BLaER1 (cell line): ENCODE results near the gene FAM72A.
A peak's percentile ranks its signal among the peaks of the same experiment; 100 is the strongest.
"Not testable (repeated sequence)": the region's sequence is repeated elsewhere in the genome, so short reads cannot be mapped to it uniquely, and the experiment has no call there.

ENCODE experiments used
- H3K27ac ChIP-seq: shearing (Covaris generic); formaldehyde crosslinking; 2 replicates; pipeline ENCODE4 v1.8.1; 2022
- H3K27me3 ChIP-seq: shearing (Covaris generic); formaldehyde crosslinking; 2 replicates; pipeline ENCODE4 v1.8.1; 2022
- H3K36me3 ChIP-seq: shearing (Covaris generic); formaldehyde crosslinking; 2 replicates; pipeline ENCODE4 v1.8.1; 2022
- H3K4me1 ChIP-seq: shearing (Covaris generic); formaldehyde crosslinking; 2 replicates; pipeline ENCODE4 v1.8.1; 2022
- H3K4me2 ChIP-seq: shearing (Covaris generic); formaldehyde crosslinking; 2 replicates; pipeline ENCODE4 v1.8.1; 2022
- H3K4me3 ChIP-seq: shearing (Covaris generic); formaldehyde crosslinking; 2 replicates; pipeline ENCODE4 v1.8.1; 2022
- H3K9ac ChIP-seq: shearing (Covaris generic); formaldehyde crosslinking; 2 replicates; pipeline ENCODE4 v1.8.1; 2022
- H3K9me3 ChIP-seq: shearing (Covaris generic); formaldehyde crosslinking; 2 replicates; pipeline ENCODE4 v1.8.1; 2022
- H4K20me1 ChIP-seq: shearing (Covaris generic); formaldehyde crosslinking; 2 replicates; pipeline ENCODE4 v1.8.1; 2022

The FAM72A gene

DNA sequence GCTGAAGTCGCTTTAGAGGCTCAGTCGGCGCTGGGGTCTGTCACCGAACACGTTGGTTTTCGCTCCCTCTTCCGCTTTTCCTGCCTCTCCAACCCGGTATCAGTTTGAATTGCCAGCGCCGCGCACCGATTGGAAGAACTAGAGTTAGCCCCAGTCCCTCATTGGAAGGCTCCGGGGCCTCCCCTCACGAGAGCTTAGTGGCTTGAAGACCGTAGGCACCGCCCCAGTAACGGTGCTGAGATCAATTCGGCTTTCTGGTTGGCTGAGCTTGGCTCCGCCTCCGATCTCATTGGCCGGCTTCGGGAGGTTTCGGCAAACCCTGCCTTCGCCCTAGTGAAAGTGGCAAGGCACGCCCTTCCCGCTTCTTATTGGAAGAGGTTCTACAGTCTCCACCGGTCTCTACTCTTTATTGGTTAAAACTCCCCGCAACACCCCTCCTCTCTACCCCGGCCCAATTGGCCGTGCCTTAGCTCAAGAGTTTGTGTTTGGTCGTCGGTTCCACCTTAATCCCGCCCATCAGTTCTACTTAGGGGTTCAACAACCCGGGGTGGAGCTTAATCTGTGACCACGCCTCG, at the start of gene FAM72A:
FAM72A (minus strand) TSS at position 51 of the 575 bp plus-strand sequence. CDS start 814 bp downstream, outside the sequence.
- peak within 1 kb of the TSS; percentile 55; the same call in 1 of the 2 replicates for H3K9ac ChIP-seq
- not testable (repeated sequence) for H3K4me2 ChIP-seq
- H3K27ac ChIP-seq = 0 out of 2 replicates have a peak within 1 kb of the TSS, but pooled peaks have one; percentile 38

DNA sequence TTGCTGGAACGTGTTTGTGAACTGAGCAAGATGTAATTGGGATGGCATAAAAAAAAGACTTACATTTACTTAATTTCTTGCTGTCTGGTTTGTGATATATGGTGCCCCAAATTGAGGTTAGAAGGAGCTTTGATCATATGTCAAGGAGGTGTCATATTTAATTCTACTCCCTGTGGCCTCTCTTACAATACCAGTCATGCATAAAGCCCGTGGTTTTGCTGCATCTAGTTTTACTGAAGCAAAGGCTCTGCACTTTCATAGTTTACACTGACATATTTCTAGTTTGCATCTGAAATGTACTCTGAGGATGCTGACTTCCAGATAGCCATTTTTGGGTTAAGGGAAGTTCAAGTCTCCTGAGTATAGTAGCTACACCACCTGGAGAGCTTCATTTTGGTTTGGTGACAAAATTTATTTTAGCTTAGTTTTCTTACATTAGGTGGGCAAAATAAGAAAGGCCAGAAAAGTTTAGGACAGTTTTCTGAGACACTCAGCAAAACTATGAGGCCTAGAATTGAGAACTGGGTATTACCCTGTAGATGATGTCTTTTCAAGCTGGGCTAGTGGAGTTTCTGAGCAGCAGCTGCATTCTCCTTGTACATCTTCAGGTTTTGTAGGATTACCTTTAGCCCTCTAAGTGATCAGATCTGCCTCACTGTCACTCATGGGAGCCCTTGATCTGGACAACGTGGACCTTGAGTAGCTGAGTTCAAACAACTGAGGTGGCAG, 48.5 kb upstream of the FAM72A start:
- not testable (repeated sequence) for H3K4me1 ChIP-seq, H3K36me3 ChIP-seq, H3K4me3 ChIP-seq, H3K9me3 ChIP-seq, H3K4me2 ChIP-seq, H4K20me1 ChIP-seq, H3K9ac ChIP-seq, H3K27ac ChIP-seq, H3K27me3 ChIP-seq

More for the DNA sequence above, at the start of gene FAM72A:
- H3K36me3 ChIP-seq, H4K20me1 ChIP-seq, H3K27me3 ChIP-seq, H3K4me1 ChIP-seq, H3K9me3 ChIP-seq: not testable (repeated sequence)
- peak within 1 kb of the TSS; percentile 67 for H3K4me3 ChIP-seq

DNA sequence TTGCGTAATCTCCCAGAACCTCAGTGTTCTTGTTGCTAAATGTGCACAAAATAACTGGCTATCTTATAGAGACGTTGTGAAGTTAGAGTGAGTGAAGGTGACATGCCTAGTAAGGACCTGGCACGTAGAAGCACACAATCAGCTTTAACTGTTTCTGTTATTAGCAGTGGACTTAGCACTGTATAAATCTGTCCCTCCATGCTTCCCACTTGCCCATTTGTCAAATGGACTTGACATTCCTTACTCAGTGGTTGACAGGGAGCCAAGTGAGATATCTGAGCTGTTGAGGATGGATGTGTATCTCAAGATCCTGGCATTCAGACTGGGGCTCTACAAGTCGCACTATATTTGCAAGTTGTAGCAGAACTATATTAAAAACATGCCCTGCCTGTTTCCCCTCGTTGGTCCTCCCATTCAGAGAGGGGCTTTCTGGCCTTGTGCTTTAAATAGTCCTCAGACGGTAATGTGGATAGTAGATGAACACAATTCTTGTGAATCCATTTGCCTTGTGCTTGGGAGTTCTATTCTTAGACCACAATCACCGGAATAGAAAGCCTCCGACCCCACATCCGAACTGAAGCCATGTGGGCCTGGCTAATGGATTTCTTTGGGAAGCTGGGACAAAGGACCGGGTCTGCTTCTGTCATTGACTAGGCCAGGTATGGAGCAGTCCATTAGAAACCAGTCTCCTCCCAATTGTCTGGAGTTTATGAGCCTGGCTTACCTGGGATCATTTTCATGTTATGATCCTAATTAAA, 43.7 kb upstream of the FAM72A start:
- not testable (repeated sequence) for H3K36me3 ChIP-seq, H3K9me3 ChIP-seq, H3K27me3 ChIP-seq, H3K4me2 ChIP-seq, H3K9ac ChIP-seq, H3K4me3 ChIP-seq, H4K20me1 ChIP-seq, H3K27ac ChIP-seq, H3K4me1 ChIP-seq

DNA sequence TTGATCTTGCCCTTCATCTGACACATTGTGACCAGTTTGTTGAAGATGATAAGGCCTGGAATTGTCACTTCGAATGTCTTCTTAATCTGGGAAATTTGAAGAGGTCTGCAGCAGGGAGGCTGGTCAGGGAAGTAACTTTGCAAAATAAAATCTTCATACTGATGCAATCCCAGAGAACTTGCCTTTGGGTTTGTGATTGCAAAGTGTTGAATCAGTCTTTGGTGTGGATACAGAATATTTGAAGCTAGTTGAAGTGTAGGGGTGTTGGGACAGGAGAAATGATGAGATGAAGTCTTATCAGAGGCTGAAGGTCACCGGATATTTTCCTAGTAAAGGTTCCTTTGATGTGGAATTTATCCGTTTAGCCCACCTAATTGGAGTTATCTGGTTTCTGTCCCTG, 42.8 kb upstream of the FAM72A start:
- not testable (repeated sequence) for H3K9me3 ChIP-seq, H4K20me1 ChIP-seq, H3K4me2 ChIP-seq, H3K36me3 ChIP-seq, H3K27me3 ChIP-seq, H3K4me1 ChIP-seq, H3K27ac ChIP-seq, H3K4me3 ChIP-seq, H3K9ac ChIP-seq

DNA sequence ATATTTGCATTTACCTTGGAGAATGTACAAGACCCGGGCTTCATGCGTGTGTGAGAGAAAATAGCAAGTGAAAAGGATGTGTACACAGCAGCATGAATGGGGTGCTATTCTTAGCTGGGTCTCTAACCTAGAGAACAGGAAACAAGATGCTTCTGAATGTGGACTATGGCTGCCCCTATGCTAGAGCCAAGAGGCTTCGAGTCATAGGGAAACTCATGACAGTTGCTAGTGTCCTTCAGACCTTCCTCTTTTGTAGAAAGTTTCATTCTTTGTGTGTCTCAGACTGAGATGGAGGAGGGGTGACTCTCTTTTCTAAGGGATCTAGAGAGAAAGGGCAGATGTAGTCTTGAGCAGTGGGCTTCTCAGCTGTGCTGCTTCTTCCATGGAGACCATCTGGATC, 40.7 kb upstream of the FAM72A start:
- H3K27me3 ChIP-seq = not testable (repeated sequence)

DNA sequence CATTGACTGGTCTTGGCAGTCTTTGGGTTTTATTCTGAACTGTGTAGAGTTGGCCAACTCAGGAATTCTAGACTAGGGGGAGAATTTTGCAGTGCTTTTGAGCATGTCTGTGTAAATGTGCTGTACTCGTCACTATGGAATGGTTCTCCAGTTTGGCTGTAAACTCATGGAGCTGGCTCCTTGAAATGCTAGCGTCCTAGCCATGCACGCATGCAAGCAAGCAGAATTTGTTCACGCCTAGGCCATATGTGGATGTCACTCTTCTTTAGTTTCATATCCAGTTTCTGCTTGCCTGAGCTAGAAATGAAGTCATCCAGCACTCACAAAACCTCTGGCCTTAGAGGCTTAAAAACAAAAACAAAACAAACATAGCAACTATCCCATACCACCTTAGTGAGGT, 37.6 kb upstream of the FAM72A start:
- H3K4me3 ChIP-seq, H3K4me1 ChIP-seq, H4K20me1 ChIP-seq, H3K36me3 ChIP-seq, H3K9ac ChIP-seq, H3K27me3 ChIP-seq, H3K9me3 ChIP-seq, H3K27ac ChIP-seq, H3K4me2 ChIP-seq: not testable (repeated sequence)

More for the DNA sequence above, 40.7 kb upstream of the FAM72A start:
- H4K20me1 ChIP-seq, H3K9me3 ChIP-seq, H3K4me1 ChIP-seq, H3K36me3 ChIP-seq, H3K9ac ChIP-seq, H3K27ac ChIP-seq, H3K4me3 ChIP-seq: not testable (repeated sequence)
- peak overlapping the region; percentile 28; the same call in 1 of the 2 replicates for H3K4me2 ChIP-seq

DNA sequence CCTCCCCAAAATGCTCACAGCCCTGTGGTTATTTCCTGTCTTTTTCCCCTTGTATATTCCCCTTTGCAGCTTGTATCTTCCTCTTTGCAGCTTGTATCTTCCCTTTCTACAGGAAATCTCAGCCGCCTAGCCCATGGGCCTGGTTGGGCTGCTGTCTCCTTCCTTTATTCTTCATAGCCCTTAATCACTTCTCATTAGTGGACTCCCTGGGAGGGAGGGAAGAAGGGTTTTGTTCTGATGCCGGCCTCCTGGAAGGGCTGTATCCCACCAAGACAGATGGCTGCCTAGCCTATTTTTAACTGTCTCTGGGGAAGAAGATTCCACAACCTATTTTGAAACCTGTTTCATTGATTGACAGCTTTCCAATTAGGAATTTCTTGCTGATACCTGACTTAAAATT, 32.6 kb upstream of the FAM72A start:
- not testable (repeated sequence) for H4K20me1 ChIP-seq, H3K27ac ChIP-seq, H3K4me2 ChIP-seq, H3K36me3 ChIP-seq, H3K27me3 ChIP-seq, H3K9me3 ChIP-seq, H3K4me1 ChIP-seq, H3K4me3 ChIP-seq, H3K9ac ChIP-seq

DNA sequence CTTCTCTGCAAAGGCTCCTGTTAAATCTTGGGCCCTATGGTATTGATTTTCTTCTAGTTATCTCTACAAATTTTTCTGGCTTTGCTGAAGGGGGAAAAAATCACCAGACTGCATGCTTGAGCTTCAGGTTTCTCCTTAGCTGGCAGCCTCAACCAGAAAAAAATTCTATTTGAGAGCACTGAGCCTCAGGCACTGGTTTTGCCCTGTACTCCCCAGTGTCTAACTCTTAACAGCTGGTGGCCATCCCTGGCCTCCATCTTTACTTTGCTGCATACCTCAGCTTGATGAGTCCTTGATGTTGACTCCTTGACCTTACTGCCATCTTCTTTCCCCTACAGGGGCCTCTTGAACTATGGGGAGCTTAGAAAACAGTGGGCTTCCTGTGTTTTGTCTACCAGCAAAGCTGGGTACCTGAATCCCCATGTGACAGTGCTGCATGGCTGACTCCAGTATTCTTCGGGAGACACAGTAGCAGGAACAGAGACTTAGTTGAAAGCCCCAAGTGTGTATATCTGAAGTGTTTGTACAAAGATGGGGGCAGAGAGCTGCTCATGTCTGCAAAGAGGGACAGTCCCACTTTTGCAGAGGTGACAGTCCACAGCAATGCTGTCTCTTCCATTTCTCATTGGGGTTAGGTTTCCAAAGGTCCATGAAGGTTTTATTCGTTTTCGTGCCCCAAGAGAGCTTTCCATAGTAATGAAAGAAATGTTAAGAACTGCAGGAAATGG, 31.7 kb upstream of the FAM72A start:
- not testable (repeated sequence) for H4K20me1 ChIP-seq, H3K9ac ChIP-seq, H3K4me3 ChIP-seq

DNA sequence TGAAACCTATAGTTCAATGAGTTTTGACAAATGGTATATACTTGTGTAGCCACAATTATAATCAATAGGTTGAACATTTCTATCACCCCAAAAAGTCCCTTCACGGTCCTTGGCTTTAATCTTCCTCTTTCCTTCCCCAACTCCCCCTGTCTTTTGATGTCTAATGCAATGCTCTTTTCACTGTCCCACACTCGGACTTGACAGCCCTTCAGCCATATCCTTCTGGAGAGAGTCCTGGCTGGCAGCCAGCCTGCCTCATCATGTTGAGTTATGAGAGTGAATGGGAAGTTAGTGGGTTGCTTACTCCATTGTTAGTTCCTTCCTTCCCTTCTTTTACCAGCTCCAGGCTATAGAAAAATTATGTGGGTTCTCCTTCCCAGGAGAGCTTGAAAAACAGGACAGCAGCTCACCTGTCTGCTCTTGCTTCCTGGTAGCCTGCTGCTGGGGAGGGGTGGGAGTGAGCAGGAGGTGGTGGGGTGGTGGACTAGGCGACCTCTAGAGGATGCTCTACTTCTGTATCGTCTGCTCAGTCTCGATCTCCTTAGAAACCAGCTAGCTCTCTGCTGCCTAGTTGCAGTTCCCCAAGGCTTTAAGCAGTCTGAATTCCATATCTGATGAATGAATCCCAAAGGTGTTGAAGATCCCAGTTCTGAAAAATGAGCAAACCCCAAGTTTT, 30.5 kb upstream of the FAM72A start:
- not testable (repeated sequence) for H3K4me3 ChIP-seq, H4K20me1 ChIP-seq, H3K27me3 ChIP-seq, H3K9me3 ChIP-seq, H3K4me2 ChIP-seq, H3K27ac ChIP-seq, H3K9ac ChIP-seq, H3K36me3 ChIP-seq, H3K4me1 ChIP-seq

More for the DNA sequence above, 31.7 kb upstream of the FAM72A start:
- not testable (repeated sequence) for H3K4me1 ChIP-seq, H3K27me3 ChIP-seq, H3K4me2 ChIP-seq, H3K27ac ChIP-seq, H3K36me3 ChIP-seq, H3K9me3 ChIP-seq

DNA sequence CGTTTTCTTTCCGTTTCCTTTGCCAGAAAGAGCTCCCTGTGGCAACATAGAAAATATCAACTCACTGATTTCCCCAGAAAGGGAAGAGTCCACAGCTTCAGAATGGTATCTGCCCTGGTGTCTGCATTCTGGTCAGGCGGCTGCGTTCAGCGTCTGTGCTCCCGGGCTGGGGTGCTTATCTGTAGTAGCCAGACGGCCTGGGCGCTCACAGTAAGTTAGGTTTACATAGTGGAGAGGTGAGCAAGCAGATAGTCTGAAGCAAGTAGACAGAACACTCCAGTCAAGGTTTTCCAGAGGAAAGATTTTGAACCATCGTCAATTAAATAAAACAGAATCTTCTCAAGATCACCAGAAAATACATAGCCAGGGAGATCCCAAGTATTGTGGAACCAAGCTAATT, 29.4 kb upstream of the FAM72A start:
- H3K27me3 ChIP-seq, H3K4me2 ChIP-seq, H3K36me3 ChIP-seq, H3K4me1 ChIP-seq, H4K20me1 ChIP-seq, H3K9ac ChIP-seq, H3K4me3 ChIP-seq, H3K27ac ChIP-seq, H3K9me3 ChIP-seq: not testable (repeated sequence)

DNA sequence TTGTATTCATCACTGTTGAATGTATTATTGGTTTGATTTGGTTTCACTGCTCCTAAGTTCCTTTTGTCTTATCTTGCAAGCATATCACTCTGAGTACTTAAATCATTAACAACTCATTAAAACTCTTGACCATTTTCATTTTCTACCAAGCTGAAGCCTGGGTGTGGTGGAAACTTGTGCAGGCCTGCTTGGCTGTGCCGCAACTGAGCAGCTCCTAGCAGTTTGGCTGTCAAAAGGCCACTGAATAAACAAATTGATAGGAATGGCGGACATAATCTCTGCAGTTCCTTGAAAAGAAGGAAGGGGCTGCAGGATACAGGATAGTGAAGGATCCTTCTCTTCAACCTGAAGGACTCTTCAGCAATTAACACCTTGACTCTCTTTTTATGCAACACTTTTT, 26.6 kb upstream of the FAM72A start:
- H3K27ac ChIP-seq, H3K36me3 ChIP-seq, H3K4me1 ChIP-seq, H3K4me2 ChIP-seq, H3K4me3 ChIP-seq, H3K9ac ChIP-seq, H3K27me3 ChIP-seq, H4K20me1 ChIP-seq, H3K9me3 ChIP-seq: not testable (repeated sequence)

DNA sequence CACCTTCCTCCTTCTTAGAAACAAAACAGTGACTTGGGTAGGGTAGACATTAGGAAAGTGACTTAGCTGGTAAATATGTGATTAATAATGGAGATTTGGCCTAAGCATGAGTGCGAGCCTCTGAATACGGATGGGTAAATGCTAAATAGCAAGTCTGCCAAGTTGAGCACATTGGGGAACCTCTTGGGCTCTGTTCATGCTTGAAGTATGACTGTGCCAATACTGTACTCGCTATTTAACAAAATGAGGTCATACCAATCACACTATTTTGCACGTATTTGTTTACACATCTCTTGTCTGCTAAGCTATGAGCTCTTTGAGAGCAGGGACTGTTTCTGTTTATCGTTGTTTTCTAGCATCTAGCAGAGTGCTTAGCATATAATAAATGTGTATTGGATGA, 24.2 kb upstream of the FAM72A start:
- H3K4me3 ChIP-seq, H3K9ac ChIP-seq, H4K20me1 ChIP-seq, H3K36me3 ChIP-seq, H3K27me3 ChIP-seq, H3K4me1 ChIP-seq, H3K9me3 ChIP-seq, H3K4me2 ChIP-seq, H3K27ac ChIP-seq: not testable (repeated sequence)

DNA sequence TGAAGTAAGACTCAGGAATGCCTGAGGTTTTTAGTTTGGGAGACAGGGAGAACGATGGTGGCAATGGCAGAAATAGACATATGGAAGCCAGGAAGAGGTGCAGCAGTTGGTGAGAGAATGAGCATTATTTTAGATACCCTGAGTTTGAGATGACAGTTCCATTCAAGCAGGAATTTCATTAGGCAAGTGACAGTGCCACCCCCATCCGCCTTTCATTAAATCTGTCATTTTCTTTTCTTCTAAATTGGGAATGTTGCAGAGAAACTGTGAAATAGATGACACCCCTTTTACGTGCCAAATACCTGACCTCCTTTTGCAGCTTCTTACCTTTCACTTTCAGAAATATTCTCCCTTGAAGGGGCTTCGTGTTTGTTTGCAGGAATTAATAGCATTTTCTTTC, 22.7 kb upstream of the FAM72A start:
- not testable (repeated sequence) for H3K9me3 ChIP-seq, H3K27ac ChIP-seq, H3K9ac ChIP-seq, H3K4me3 ChIP-seq, H4K20me1 ChIP-seq, H3K4me1 ChIP-seq, H3K4me2 ChIP-seq, H3K27me3 ChIP-seq, H3K36me3 ChIP-seq
